Measurements from ENCODE around the gene TEAD4. TPM values are rescaled to one million over a fixed set of nuclear protein-coding genes. Genes with fewer than 3 reads are reported as not detected.

The TEAD4 gene
- total RNA-seq, 1 experiment from 2014 or later, result 43.2 TPM

- TF ChIP-seq, protein P1, sequence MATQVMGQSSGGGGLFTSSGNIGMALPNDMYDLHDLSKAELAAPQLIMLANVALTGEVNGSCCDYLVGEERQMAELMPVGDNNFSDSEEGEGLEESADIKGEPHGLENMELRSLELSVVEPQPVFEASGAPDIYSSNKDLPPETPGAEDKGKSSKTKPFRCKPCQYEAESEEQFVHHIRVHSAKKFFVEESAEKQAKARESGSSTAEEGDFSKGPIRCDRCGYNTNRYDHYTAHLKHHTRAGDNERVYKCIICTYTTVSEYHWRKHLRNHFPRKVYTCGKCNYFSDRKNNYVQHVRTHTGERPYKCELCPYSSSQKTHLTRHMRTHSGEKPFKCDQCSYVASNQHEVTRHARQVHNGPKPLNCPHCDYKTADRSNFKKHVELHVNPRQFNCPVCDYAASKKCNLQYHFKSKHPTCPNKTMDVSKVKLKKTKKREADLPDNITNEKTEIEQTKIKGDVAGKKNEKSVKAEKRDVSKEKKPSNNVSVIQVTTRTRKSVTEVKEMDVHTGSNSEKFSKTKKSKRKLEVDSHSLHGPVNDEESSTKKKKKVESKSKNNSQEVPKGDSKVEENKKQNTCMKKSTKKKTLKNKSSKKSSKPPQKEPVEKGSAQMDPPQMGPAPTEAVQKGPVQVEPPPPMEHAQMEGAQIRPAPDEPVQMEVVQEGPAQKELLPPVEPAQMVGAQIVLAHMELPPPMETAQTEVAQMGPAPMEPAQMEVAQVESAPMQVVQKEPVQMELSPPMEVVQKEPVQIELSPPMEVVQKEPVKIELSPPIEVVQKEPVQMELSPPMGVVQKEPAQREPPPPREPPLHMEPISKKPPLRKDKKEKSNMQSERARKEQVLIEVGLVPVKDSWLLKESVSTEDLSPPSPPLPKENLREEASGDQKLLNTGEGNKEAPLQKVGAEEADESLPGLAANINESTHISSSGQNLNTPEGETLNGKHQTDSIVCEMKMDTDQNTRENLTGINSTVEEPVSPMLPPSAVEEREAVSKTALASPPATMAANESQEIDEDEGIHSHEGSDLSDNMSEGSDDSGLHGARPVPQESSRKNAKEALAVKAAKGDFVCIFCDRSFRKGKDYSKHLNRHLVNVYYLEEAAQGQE (IDR thresholded peaks at IDR 0.05; ENCODE audit: low read depth), result no peak
- no peak for TF ChIP-seq EZH2 (IDR thresholded peaks at IDR 0.05)
- TF ChIP-seq CTCF (IDR thresholded peaks at IDR 0.05 in 2 of 3, conservative IDR thresholded peaks at IDR 0.05 in 1 of 3; ENCODE audit: borderline replicate concordance in 1 of 3, insufficient read depth in 1 of 3, low read depth in 2 of 3, low read length in 2 of 3), result no peak
- no peak for TF ChIP-seq EGR1 (IDR thresholded peaks at IDR 0.05; ENCODE audit: low read depth)
- TF ChIP-seq ATF3 (IDR thresholded peaks at IDR 0.05), result no peak
- TF ChIP-seq CBX3 (IDR thresholded peaks at IDR 0.05; ENCODE audit: low read depth), result no peak
- no peak for TF ChIP-seq RAD21 (IDR thresholded peaks at IDR 0.05; ENCODE audit: low read depth)
- no peak for TF ChIP-seq EZH2phosphoT487 (IDR thresholded peaks at IDR 0.05; ENCODE audit: borderline replicate concordance)
- TF ChIP-seq POLR2A (IDR thresholded peaks at IDR 0.05; ENCODE audit: borderline replicate concordance, extremely low read depth, insufficient read depth, insufficient read length), result no peak
- no peak for ATAC-seq
- Histone ChIP-seq H3K4me1 (ENCODE audit: control insufficient read depth in 1 of 2, insufficient read depth in 2 of 2, low read length in 2 of 2) (peaks cover 11 to 27% of the 10 kb centered on the region in 2 experiments; a peak in 3 of 4 replicates), H2AFZ (ENCODE audit: low read depth, low read length, poor library complexity, severe bottlenecking) (peak overlapping the region; percentile 65), H3K9ac (ENCODE audit: low read length) (peak overlapping the region; percentile 58), H4K20me1 (ENCODE audit: insufficient read depth) (no peaks in the 10 kb centered on the region), H3K9me3 (ENCODE audit: control insufficient read depth in 1 of 2, insufficient read depth in 1 of 2, low read depth in 1 of 2, low read length in 2 of 2) (no peaks in the 10 kb centered on the region), H3K9me2 (ENCODE audit: insufficient read depth) (no peaks in the 10 kb centered on the region), H3K4me3 (replicated peaks in 1 of 2; ENCODE audit: low read depth in 1 of 2, low read length in 2 of 2) (peak overlapping the region; percentile 68 to 72), H3K79me2 (ENCODE audit: insufficient read depth, low read length) (no peaks in the 10 kb centered on the region), H3K4me2 (ENCODE audit: low read length) (peak overlapping the region; percentile 94), H3K27ac (ENCODE audit: low read depth, low read length) (no peak overlapping the region), H3K36me3 (ENCODE audit: control insufficient read depth in 1 of 2, insufficient read depth in 2 of 2, low read length in 2 of 2) (no peaks in the 10 kb centered on the region), H3K27me3 (ENCODE audit: insufficient read depth, low read length) (no peaks in the 10 kb centered on the region)
- DNase-seq (ENCODE audit: low read depth, low spot score), result no peak
- RAD21 ChIA-PET (ENCODE audit: low non-redundant PET in 1 of 2, low total read pairs in 2 of 2, uncharacterized antibody in 2 of 2, unreplicated experiment in 2 of 2), result no interaction called here
- CTCF ChIA-PET, result interaction anchor here (1.0 to 1.2 kb wide), 2 partner anchors 197 to 222 kb away, joined by 3 to 4 read pairs; no protein-coding TSS in a partner anchor
- intact Hi-C loops (cut with micrococcal nuclease), result no loop called here
- POLR2A ChIA-PET, result no interaction called here
- BruUV-seq (replicated peaks), result TSS peak; percentile 47
Measured at GRCh38 chr12:3078086-3078820, 119.1 kb downstream of the TEAD4 start.
